GM12878 (cell line): ENCODE data around the gene ABCA3.

Experiments used
- CEBPB ChIP-seq, 2 experiments: fragments of 150-350 bp in 1 of 2; IDR thresholded peaks; 2 replicates each; pipeline ENCODE4 v1.6.1; 2012 to 2014; ENCODE audit warnings: low read depth in 2 of 2, low read length in 2 of 2, borderline replicate concordance in 1 of 2, inconsistent platforms in 1 of 2
- CTCF ChIP-seq, 3 experiments: IDR thresholded peaks in 2 of 3; conservative IDR thresholded peaks in 1 of 3; 2 replicates each; pipeline ENCODE4 v1.5.1; 2011; ENCODE audit warnings: low read depth in 3 of 3, low read length in 3 of 3, mild to moderate bottlenecking in 3 of 3, control low read depth in 2 of 3, moderate library complexity in 2 of 3, inconsistent platforms in 1 of 3, mixed read lengths in 1 of 3; ENCODE audit not compliant: control insufficient read depth in 2 of 3, insufficient read depth in 1 of 3; ENCODE audit errors: extremely low read depth in 1 of 3
- SIN3A ChIP-seq: IDR thresholded peaks from 2 replicates; pipeline ENCODE4 v1.6.1; 2012; ENCODE audit warnings: low read depth, low read length, improper control_type of control experiment

- TF ChIP-seq CTCF (IDR thresholded peaks at IDR 0.05 in 2 of 3, conservative IDR thresholded peaks at IDR 0.05 in 1 of 3; ENCODE audit: control insufficient read depth in 2 of 3, extremely low read depth in 1 of 3, insufficient read depth in 1 of 3, low read depth in 3 of 3, low read length in 3 of 3): no peak
- no peak for TF ChIP-seq CEBPB (IDR thresholded peaks at IDR 0.05; ENCODE audit: borderline replicate concordance in 1 of 2, low read depth in 2 of 2, low read length in 2 of 2)
- TF ChIP-seq SIN3A: no peak
Observed at GRCh38 chr16:2299915-2300192, 40.7 kb downstream of the ABCA3 start.
